Prostate gland (tissue), 2 donors: ENCODE results near the gene HNF1A.

Experiments used
- CTCF ChIP-seq, 4 experiments: fragments of 200-600 bp in 2 of 4; fragments of 450-650 bp in 2 of 4; sonication (generic) in 2 of 4; IDR thresholded peaks; 1 replicate in 3 of 4; 2 replicates in 1 of 4; pipeline ENCODE4 v1.5.1; 2016 to 2019; ENCODE audit warnings: antibody characterized with exemption in 4 of 4, mild to moderate bottlenecking in 2 of 4, moderate library complexity in 2 of 4
- POLR2A ChIP-seq: fragments of 450-650 bp; IDR thresholded peaks from one replicate; pipeline ENCODE4 v1.6.1; 2016; ENCODE audit warnings: antibody characterized with exemption, mild to moderate bottlenecking

- TF ChIP-seq POLR2A (no peak), CTCF (IDR thresholded peaks at IDR 0.05) (no peak)
Measured at GRCh38 chr12:120994589-120995337, 16.4 kb downstream of the HNF1A start.
